ENCODE results near the gene HS6ST3.

HS6ST3 gene

DNA sequence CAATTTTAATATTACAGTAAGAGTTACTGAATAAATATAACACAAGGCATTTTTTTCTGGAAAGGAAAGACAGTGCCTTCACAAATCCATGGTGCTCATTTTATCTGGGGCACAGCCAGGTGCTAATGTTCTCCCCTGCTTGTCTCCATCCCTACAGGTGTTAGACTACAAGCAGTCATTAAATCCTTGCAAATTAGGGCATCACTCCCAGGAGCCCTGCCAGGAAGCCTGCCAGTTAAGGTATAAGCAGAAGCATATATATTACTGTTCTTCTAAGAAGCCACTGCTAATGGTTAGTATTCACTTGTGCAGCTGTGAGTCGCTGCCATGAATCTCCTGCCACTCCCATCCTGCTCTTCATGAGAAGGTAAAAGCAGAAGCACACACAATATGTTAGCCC, 754.7 kb downstream of the HS6ST3 start:
- no peak for DNase-seq

DNA sequence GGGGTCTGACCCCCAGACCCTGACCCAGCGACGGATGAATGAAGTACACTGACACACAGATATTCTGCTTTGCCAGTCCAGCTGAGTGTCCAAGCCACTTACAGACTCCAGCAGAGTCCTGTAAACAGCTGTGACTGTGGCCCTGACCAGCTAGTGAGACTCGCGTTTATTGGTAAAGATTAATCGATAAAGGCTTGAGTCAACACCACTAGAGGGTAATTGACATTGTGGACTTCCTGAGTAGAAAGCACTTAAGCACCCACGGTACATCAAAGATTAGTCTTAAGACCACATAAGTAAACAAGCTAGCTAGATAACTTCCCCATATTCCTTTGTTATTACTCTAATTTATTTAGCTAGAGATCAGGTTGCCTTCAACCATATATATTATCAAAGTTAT, 758.4 kb downstream of the HS6ST3 start:
- no peak for DNase-seq

DNA sequence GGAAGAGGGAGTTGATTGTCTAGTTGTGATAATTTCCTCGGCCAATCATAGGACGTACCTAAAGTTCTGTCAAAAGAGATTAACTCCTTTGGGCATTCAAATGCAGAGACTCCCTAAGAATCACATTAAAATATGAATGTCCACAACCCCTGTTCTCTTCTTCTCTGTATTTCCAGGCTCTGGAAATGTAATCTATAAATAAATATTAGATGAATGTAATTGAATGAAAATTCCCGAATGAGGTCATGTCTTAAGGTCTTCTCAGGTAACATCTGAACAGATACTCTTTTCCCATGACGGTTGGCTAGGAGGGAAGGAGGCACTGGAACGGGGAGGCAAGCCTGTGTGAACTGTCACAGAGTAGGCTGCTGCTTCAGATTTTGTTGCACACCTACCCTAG, 759.2 kb downstream of the HS6ST3 start:
- DNase-seq = no peak

DNA sequence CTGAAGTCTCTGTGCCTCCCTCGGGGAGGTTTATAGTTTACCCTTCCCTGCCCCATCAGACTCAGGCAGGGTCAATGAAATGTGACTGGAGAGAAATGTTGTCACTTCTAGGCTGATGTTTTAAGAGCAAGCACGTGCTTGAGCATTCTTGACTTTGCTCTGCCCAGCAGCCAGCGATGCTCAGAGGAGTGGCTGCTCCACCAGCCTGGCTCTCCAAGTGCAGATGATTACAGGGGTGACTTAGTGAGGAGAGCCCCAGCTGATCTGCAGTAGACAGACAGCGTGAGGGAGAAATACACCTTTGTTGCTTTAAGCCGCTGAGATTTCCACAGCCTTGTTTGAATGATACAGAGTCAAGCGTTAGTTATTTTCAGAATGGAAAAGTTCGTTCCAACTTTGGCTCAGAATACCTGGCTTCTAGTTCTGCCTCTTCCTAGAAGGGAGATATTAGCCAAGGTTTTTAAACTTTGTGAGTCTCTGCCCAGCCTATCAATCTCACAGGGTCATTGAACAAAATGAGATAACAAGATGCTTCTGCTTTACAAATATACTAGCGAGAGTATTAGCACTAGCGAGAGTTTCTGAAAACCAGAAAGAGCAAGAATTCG, 760.7 kb downstream of the HS6ST3 start:
- DNase-seq = no peak

DNA sequence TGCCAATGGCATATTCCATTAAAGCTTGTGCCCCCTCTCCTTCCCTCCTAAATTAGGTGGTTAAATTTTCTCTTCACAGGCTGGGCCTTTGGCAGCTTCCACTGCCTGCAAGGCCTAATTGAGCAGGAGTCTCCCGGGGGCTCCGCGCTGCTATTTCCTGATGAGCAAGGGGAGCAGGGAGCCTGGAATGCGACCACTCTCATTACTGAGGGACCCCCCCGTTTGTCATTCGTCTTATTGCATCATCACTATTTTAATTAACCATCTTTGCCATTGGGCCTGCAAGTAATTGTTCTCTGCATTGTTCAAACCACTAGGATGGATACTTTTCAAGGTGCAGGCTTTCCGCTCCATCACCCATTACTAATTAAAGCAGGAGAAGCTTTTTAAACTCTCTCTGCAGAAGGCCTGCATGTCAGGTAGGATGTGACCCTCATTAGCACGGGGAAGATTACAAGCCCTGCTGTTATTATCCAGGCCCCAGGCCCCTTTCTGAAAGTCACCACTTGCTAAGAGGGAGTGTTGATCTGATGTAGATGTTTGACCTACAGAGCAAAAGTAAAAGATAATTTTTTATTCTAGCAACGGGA, 762.0 kb downstream of the HS6ST3 start:
- no peak for DNase-seq

DNA sequence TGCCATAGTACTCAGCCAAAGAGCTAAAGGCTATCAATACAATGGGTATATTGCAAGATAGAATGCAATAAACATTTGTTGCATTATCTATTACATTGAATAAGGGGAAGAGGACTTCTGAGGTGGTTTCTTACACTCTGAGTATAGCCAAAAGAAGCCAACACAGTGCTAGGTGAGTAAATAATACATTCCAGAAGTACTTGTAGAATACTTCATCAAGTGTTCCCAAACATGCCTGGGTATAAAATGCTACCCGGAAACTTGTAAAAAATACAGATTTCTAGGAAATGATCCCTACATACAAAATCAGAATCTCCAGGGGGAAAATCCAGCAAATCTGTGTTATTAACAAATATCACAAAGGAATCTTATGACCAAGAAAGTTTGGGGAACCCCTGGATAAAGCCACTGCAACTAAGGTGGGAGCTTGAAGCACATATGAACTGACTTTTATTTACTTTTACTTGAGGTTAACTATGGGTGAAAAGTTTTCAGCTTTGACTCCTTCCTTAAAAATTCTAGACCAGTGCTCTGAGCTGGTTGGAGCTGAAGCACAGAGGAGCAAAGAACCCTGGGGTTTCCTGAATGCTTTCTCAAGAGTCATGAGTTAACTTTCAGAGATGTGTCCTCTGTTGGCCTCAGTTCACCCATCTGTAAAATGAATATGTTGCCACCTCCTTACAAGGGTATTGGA, 768.4 kb downstream of the HS6ST3 start:
- no peak for DNase-seq

DNA sequence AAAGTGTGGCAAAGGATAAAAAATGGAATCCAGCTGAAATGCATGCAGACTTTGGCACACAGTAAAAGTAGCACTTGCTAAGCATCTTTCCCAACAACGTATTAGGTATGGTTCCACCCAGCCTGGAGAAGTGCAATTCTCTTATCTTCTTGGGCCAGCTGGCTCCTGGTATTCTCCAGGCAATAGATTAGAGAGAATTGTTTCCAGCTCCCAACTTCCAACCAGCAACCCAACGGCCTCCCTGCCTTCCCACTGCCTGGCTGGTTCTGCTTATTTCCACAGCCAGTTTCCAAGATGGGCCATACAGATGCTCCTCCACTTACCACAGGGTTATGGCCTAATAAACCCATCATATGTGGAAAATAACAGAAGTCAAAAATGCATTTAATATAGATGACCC, 771.0 kb downstream of the HS6ST3 start:
- DNase-seq = no peak

DNA sequence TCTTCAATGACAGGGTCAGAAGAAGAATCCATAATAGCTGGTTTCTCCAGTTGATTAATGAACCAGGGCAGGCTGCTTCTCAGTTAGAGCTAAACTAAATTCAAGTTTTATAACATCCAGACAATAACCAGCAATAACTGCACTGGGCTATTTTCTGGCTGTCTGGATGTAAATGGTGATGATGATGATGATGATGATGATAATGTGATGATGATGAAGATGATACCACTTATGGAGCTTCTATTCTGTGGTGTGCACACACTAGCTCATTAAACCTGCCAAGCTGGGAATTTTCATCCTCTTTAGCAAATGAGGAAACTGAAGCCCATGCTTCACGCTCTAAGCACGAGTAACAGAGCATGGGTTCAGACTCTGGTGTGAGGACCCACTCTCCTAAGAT, 772.2 kb downstream of the HS6ST3 start:
- no peak for DNase-seq

DNA sequence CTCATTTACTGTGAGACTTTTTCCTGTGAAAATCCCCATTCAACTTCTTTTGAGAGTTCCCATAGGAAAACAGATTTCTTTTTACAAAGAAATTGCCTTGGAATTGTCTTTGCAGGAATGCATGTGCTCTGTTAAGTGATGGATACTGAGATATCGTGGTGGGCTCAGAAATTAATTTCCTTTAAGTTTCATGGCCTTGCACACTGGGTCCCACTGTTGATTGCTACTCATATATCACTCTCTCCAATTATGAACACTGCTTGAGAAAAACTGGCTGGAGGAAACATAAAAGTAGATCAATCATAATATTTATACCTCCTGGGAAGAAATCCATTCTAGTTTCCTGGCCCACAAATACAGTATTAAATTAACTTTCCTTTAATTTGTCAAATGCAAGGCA, 773.1 kb downstream of the HS6ST3 start:
- no peak for DNase-seq

DNA sequence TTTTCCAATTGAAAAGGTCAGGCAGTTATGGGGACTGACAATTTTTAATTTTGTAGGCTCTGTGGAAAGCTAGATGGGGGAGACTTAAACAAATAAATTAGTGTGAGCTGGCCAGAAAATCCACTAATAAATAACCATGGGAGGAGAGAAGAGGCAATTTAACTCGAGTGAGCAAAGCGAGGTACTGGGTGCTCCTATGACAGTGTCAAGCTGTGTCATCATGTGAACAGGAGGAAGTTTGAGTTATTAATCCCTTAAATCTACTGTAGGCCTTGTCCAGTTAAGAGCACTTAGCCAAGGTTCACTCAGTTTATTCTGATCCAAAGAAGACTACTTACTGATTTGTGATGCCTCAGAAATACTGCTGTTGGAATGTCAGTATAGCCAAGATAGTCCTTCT, 781.6 kb downstream of the HS6ST3 start:
- no peak for DNase-seq

DNA sequence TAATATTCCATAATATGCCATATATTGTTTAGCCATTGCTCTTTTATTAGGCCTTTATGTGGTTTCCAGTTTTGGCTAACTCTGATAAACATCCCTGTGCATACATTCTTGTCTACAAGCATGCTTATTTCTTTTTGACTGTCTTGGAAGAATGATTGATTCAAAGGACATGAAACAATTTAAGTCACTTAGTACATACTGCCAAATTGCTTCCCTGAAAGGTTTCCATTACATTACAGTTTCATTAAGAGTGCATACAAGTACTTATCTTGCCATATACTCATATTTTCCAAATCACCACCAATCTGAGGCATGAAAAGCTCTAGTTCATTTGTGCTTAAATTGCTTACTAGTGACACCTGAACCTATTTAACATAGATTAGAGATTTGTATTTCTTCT, 790.5 kb downstream of the HS6ST3 start:
- DNase-seq = no peak

Data from C1 segment of cervical spinal cord (tissue), 14 donors.